ENCODE data around the gene MEIOSIN. TPM values are rescaled to one million over a fixed set of nuclear protein-coding genes. Genes with fewer than 3 reads are reported as not detected.

The MEIOSIN gene
- total and polyA plus RNA-seq, 2 of the 13 experiments (the other 11 are each of a cell fraction or from before 2014, with no cell fraction given), result not detected

DNA sequence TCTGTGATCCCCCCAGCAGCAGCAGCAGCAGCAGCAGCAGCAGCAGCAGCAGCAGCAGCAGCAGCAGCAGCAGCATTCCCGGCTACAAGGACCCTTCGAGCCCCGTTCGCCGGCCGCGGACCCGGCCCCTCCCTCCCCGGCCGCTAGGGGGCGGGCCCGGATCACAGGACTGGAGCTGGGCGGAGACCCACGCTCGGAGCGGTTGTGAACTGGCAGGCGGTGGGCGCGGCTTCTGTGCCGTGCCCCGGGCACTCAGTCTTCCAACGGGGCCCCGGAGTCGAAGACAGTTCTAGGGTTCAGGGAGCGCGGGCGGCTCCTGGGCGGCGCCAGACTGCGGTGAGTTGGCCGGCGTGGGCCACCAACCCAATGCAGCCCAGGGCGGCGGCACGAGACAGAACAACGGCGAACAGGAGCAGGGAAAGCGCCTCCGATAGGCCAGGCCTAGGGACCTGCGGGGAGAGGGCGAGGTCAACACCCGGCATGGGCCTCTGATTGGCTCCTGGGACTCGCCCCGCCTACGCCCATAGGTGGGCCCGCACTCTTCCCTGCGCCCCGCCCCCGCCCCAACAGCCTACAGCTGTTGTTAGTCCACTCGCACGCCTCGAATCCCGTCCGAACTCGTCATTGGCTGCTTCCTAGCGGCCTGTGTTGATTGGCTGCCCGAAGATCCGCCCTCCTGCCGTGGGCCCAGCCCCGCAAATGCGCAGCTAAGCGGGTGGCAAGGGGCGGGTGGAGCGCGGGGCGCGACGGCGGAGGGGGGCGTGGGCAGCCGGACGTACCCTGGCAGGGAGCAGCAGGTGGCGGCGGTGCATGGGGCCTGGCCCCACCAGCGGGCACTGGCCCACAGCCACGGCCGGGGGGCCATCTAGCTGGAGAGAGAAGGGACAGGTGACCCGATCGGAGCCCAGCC is 37.2 kb downstream of the MEIOSIN start (continued):
- TF ChIP-seq ZNF282 (IDR thresholded peaks at IDR 0.05; ENCODE audit: partially characterized antibody), result no peak
- TF ChIP-seq, protein P1, sequence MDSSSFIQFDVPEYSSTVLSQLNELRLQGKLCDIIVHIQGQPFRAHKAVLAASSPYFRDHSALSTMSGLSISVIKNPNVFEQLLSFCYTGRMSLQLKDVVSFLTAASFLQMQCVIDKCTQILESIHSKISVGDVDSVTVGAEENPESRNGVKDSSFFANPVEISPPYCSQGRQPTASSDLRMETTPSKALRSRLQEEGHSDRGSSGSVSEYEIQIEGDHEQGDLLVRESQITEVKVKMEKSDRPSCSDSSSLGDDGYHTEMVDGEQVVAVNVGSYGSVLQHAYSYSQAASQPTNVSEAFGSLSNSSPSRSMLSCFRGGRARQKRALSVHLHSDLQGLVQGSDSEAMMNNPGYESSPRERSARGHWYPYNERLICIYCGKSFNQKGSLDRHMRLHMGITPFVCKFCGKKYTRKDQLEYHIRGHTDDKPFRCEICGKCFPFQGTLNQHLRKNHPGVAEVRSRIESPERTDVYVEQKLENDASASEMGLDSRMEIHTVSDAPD (CRISPR knock-in tag; IDR thresholded peaks at IDR 0.05), result no peak
- peak; percentile 40; the same call in 1 of the 2 replicates for TF ChIP-seq ZNF629 (CRISPR knock-in tag; conservative IDR thresholded peaks at IDR 0.05)
- TF ChIP-seq ZNF737 (CRISPR knock-in tag; IDR thresholded peaks at IDR 0.05; ENCODE audit: borderline replicate concordance), result no peak
- TF ChIP-seq, protein P2, sequence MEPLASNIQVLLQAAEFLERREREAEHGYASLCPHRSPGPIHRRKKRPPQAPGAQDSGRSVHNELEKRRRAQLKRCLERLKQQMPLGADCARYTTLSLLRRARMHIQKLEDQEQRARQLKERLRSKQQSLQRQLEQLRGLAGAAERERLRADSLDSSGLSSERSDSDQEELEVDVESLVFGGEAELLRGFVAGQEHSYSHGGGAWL (CRISPR knock-in tag; IDR thresholded peaks at IDR 0.05), result peak; percentile 52; the same call in 1 of the 2 replicates
- TF ChIP-seq ZNF331 (CRISPR knock-in tag; IDR thresholded peaks at IDR 0.05), result no peak; the same call in 1 of the 2 replicates
- TF ChIP-seq KLF12 (CRISPR knock-in tag; IDR thresholded peaks at IDR 0.05; ENCODE audit: borderline replicate concordance), result peak; percentile 58; the same call in 1 of the 2 replicates
- TF ChIP-seq CBX2 (IDR thresholded peaks at IDR 0.05; ENCODE audit: low read depth, low read length), result no peak
- no peak for TF ChIP-seq CBX2 (CRISPR knock-in tag; IDR thresholded peaks at IDR 0.05; ENCODE audit: low read depth)
- TF ChIP-seq BCL6 (CRISPR knock-in tag; IDR thresholded peaks at IDR 0.05), result no peak; the same call in 1 of the 2 replicates
- TF ChIP-seq SAFB2 (CRISPR knock-in tag; IDR thresholded peaks at IDR 0.05; ENCODE audit: borderline replicate concordance, low read depth), result peak; percentile 90; the same call in 1 of the 2 replicates
- peak; percentile 24 for TF ChIP-seq REL (CRISPR knock-in tag; conservative IDR thresholded peaks at IDR 0.05)
- TF ChIP-seq KMT2B (CRISPR knock-in tag; IDR thresholded peaks at IDR 0.05), result peak; percentile 66
- peak; percentile 73; the same call in 1 of the 2 replicates for TF ChIP-seq ZNF83 (CRISPR knock-in tag; IDR thresholded peaks at IDR 0.05; ENCODE audit: borderline replicate concordance)
- TF ChIP-seq, protein P3, sequence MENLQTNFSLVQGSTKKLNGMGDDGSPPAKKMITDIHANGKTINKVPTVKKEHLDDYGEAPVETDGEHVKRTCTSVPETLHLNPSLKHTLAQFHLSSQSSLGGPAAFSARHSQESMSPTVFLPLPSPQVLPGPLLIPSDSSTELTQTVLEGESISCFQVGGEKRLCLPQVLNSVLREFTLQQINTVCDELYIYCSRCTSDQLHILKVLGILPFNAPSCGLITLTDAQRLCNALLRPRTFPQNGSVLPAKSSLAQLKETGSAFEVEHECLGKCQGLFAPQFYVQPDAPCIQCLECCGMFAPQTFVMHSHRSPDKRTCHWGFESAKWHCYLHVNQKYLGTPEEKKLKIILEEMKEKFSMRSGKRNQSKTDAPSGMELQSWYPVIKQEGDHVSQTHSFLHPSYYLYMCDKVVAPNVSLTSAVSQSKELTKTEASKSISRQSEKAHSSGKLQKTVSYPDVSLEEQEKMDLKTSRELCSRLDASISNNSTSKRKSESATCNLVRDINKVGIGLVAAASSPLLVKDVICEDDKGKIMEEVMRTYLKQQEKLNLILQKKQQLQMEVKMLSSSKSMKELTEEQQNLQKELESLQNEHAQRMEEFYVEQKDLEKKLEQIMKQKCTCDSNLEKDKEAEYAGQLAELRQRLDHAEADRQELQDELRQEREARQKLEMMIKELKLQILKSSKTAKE (CRISPR knock-in tag; IDR thresholded peaks at IDR 0.05; ENCODE audit: borderline replicate concordance), result no peak
- no peak for TF ChIP-seq HNRNPH1 (optimal IDR thresholded peaks at IDR 0.05; ENCODE audit: low read depth, low read length)
- no peak for TF ChIP-seq ZNF644 (CRISPR knock-in tag; IDR thresholded peaks at IDR 0.05; ENCODE audit: low read depth)
- peak; percentile 93; the same call in 1 of the 2 replicates for TF ChIP-seq SRY (CRISPR knock-in tag; IDR thresholded peaks at IDR 0.05)
- TF ChIP-seq, protein P4, sequence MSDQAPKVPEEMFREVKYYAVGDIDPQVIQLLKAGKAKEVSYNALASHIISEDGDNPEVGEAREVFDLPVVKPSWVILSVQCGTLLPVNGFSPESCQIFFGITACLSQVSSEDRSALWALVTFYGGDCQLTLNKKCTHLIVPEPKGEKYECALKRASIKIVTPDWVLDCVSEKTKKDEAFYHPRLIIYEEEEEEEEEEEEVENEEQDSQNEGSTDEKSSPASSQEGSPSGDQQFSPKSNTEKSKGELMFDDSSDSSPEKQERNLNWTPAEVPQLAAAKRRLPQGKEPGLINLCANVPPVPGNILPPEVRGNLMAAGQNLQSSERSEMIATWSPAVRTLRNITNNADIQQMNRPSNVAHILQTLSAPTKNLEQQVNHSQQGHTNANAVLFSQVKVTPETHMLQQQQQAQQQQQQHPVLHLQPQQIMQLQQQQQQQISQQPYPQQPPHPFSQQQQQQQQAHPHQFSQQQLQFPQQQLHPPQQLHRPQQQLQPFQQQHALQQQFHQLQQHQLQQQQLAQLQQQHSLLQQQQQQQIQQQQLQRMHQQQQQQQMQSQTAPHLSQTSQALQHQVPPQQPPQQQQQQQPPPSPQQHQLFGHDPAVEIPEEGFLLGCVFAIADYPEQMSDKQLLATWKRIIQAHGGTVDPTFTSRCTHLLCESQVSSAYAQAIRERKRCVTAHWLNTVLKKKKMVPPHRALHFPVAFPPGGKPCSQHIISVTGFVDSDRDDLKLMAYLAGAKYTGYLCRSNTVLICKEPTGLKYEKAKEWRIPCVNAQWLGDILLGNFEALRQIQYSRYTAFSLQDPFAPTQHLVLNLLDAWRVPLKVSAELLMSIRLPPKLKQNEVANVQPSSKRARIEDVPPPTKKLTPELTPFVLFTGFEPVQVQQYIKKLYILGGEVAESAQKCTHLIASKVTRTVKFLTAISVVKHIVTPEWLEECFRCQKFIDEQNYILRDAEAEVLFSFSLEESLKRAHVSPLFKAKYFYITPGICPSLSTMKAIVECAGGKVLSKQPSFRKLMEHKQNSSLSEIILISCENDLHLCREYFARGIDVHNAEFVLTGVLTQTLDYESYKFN (CRISPR knock-in tag; conservative IDR thresholded peaks at IDR 0.05), result peak; percentile 37; the same call in 1 of the 2 replicates
- peak; percentile 3; the same call in 1 of the 2 replicates for TF ChIP-seq MIXL1 (CRISPR knock-in tag; IDR thresholded peaks at IDR 0.05)
- peak; percentile 91; the same call in 1 of the 2 replicates for TF ChIP-seq ZNF350 (CRISPR knock-in tag; IDR thresholded peaks at IDR 0.05; ENCODE audit: borderline replicate concordance, low read depth)
- peak; percentile 64; the same call in 1 of the 2 replicates for TF ChIP-seq MIER3 (CRISPR knock-in tag; IDR thresholded peaks at IDR 0.05; ENCODE audit: borderline replicate concordance)

Measured in HepG2 (cell line).